ENCODE measurements around the gene ZNF330. TPM values are rescaled to one million over a fixed set of nuclear protein-coding genes. Genes with fewer than 3 reads are reported as not detected.

ZNF330 gene
- polyA plus RNA-seq, 1 donor from 2014 or later: 32.3 TPM

DNA sequence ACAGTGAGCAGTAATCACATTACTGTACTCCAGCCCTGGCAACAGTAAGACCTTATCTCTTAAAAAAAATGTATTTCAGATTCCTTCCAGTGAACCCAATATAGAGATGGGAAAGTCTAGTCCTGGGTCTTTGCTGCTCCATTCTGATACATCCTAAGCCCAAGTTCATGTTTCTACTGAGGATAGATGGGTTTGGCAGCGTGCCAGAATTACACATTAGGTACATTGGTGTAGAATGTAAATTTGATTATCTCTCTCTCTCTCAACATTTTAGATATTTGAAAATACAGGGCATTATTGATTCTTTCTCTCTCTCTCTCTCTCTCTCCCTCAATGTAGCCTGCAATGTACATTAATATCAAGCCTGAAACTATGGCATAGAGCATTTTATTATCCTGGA is 43.5 kb upstream of the ZNF330 start:
- TF ChIP-seq MXI1 (conservative IDR thresholded peaks at IDR 0.05; ENCODE audit: poor library complexity, severe bottlenecking) (no peak), EZH2 (IDR thresholded peaks at IDR 0.05; ENCODE audit: borderline replicate concordance, insufficient read depth, low read length, poor library complexity, severe bottlenecking) (no peak), RAD21 (conservative IDR thresholded peaks at IDR 0.05) (no peak), SMC3 (conservative IDR thresholded peaks at IDR 0.05; ENCODE audit: poor library complexity) (no peak), TAF1 (IDR thresholded peaks at IDR 0.05; ENCODE audit: low read depth) (no peak), EP300 (conservative IDR thresholded peaks at IDR 0.05; ENCODE audit: poor library complexity, severe bottlenecking) (no peak), POLR2AphosphoS5 (IDR thresholded peaks at IDR 0.05) (no peak)
- TF ChIP-seq, protein P1, sequence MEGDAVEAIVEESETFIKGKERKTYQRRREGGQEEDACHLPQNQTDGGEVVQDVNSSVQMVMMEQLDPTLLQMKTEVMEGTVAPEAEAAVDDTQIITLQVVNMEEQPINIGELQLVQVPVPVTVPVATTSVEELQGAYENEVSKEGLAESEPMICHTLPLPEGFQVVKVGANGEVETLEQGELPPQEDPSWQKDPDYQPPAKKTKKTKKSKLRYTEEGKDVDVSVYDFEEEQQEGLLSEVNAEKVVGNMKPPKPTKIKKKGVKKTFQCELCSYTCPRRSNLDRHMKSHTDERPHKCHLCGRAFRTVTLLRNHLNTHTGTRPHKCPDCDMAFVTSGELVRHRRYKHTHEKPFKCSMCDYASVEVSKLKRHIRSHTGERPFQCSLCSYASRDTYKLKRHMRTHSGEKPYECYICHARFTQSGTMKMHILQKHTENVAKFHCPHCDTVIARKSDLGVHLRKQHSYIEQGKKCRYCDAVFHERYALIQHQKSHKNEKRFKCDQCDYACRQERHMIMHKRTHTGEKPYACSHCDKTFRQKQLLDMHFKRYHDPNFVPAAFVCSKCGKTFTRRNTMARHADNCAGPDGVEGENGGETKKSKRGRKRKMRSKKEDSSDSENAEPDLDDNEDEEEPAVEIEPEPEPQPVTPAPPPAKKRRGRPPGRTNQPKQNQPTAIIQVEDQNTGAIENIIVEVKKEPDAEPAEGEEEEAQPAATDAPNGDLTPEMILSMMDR (IDR thresholded peaks at IDR 0.05; ENCODE audit: poor library complexity, severe bottlenecking): no peak
- Histone ChIP-seq H3K9me2 (ENCODE audit: insufficient read depth, low read length) (no peaks in the 10 kb centered on the region), H3K36me3 (ENCODE audit: insufficient read depth, low read length) (no peaks in the 10 kb centered on the region), H3K79me2 (replicated peaks; ENCODE audit: insufficient read depth, low read length) (no peaks in the 10 kb centered on the region), H3K27ac (ENCODE audit: low read length) (no peak overlapping the region), H3K4me2 (ENCODE audit: low read length) (no peak overlapping the region), H3F3A (ENCODE audit: insufficient read depth, low read length, poor library complexity, severe bottlenecking) (no peaks in the 10 kb centered on the region), H3K4me3 (ENCODE audit: low read length) (no peak overlapping the region), H3K27me3 (ENCODE audit: insufficient read depth, low read depth, low read length) (no peaks in the 10 kb centered on the region), H3K9ac (ENCODE audit: low read length) (no peak overlapping the region), H3K9me3 (ENCODE audit: low read length) (no peaks in the 10 kb centered on the region), H4K20me1 (ENCODE audit: insufficient read depth) (no peaks in the 10 kb centered on the region), H2AFZ (ENCODE audit: low read depth, low read length) (no peak overlapping the region)

DNA sequence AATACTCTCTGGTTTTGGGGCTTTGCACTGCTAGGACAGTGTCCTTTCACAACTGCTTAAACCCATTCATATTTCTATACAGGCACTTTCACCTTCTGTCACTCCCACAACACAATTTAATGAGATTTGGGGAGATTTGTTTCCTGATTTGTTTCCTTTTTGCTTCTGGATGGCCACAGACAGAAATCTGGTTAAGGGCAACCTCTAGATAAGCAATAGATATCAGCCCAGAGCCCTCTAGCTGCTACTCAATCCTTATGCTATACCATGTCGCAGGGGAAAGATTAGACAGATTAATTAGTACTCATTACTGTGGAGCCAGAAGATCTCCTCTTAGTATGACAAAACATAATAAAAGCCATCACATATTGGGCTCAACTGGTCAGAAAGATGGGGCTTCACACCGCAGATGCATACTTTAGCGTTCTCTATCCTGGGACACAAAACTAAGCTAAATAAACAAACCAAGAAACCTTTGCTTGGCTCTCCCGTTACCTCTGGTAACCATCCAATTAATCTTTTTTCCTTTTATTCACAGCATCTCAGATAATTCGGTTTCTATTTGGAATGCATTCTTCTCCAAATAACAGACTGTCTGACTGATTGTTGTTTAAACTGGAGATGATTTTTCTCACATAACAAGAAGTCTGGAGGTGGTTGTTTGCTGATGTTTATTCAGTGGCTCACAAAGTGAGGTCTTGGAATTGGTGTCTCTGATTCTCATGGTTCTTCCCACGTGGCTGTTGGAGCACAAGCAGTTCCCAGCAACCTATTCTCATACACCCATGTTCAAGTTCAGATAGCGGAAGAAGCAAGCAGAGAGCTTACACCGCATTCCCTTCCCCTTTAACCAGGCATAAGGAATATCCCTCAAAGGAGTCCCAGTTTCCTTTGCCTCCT is 41.0 kb upstream of the ZNF330 start:
- H3K9ac ChIP-seq (ENCODE audit: low read length): no peak overlapping the region
- no peak overlapping the region for H3K4me2 ChIP-seq (ENCODE audit: low read length)
- H3K27ac ChIP-seq (ENCODE audit: low read length): no peak overlapping the region
- H3K9me3 ChIP-seq (ENCODE audit: low read length): no peaks in the 10 kb centered on the region
- no peak overlapping the region for H2AFZ ChIP-seq (ENCODE audit: low read depth, low read length)
- H3K4me3 ChIP-seq (ENCODE audit: low read length): no peak overlapping the region
- no peak for TF ChIP-seq SMC3 (conservative IDR thresholded peaks at IDR 0.05; ENCODE audit: poor library complexity)
- no peak for TF ChIP-seq EZH2 (IDR thresholded peaks at IDR 0.05; ENCODE audit: borderline replicate concordance, insufficient read depth, low read length, poor library complexity, severe bottlenecking)
- no peak for TF ChIP-seq RAD21 (conservative IDR thresholded peaks at IDR 0.05)
- no peak for TF ChIP-seq TAF1 (IDR thresholded peaks at IDR 0.05; ENCODE audit: low read depth)
- TF ChIP-seq EP300 (conservative IDR thresholded peaks at IDR 0.05; ENCODE audit: poor library complexity, severe bottlenecking): no peak
- TF ChIP-seq, protein P1 (IDR thresholded peaks at IDR 0.05; ENCODE audit: poor library complexity, severe bottlenecking): no peak
- TF ChIP-seq, protein P2, sequence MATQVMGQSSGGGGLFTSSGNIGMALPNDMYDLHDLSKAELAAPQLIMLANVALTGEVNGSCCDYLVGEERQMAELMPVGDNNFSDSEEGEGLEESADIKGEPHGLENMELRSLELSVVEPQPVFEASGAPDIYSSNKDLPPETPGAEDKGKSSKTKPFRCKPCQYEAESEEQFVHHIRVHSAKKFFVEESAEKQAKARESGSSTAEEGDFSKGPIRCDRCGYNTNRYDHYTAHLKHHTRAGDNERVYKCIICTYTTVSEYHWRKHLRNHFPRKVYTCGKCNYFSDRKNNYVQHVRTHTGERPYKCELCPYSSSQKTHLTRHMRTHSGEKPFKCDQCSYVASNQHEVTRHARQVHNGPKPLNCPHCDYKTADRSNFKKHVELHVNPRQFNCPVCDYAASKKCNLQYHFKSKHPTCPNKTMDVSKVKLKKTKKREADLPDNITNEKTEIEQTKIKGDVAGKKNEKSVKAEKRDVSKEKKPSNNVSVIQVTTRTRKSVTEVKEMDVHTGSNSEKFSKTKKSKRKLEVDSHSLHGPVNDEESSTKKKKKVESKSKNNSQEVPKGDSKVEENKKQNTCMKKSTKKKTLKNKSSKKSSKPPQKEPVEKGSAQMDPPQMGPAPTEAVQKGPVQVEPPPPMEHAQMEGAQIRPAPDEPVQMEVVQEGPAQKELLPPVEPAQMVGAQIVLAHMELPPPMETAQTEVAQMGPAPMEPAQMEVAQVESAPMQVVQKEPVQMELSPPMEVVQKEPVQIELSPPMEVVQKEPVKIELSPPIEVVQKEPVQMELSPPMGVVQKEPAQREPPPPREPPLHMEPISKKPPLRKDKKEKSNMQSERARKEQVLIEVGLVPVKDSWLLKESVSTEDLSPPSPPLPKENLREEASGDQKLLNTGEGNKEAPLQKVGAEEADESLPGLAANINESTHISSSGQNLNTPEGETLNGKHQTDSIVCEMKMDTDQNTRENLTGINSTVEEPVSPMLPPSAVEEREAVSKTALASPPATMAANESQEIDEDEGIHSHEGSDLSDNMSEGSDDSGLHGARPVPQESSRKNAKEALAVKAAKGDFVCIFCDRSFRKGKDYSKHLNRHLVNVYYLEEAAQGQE (IDR thresholded peaks at IDR 0.05; ENCODE audit: borderline replicate concordance): no peak
- no peak for TF ChIP-seq POLR2AphosphoS5 (IDR thresholded peaks at IDR 0.05)
- no peak for TF ChIP-seq MXI1 (conservative IDR thresholded peaks at IDR 0.05; ENCODE audit: poor library complexity, severe bottlenecking)
- no peaks in the 10 kb centered on the region for H3K79me2 ChIP-seq (replicated peaks; ENCODE audit: insufficient read depth, low read length)
- no peaks in the 10 kb centered on the region for H3F3A ChIP-seq (ENCODE audit: insufficient read depth, low read length, poor library complexity, severe bottlenecking)
- no peaks in the 10 kb centered on the region for H3K9me2 ChIP-seq (ENCODE audit: insufficient read depth, low read length)
- H4K20me1 ChIP-seq (ENCODE audit: insufficient read depth): no peaks in the 10 kb centered on the region
- H3K36me3 ChIP-seq (ENCODE audit: insufficient read depth, low read length): no peaks in the 10 kb centered on the region
- H3K27me3 ChIP-seq (ENCODE audit: insufficient read depth, low read depth, low read length): no peaks in the 10 kb centered on the region
